Vagina (tissue), 2 donors: ENCODE measurements around the gene CUL4B. TPM values are rescaled to one million over a fixed set of nuclear protein-coding genes. Genes with fewer than 3 reads are reported as not detected.
A peak's percentile ranks its signal among the peaks of the same experiment; 100 is the strongest.
"Not testable (repeated sequence)": the region's sequence is repeated elsewhere in the genome, so short reads cannot be mapped to it uniquely, and the experiment has no call there.

Experiments used
- DNase-seq, 2 donors: peaks; one replicate each; pipeline ENCODE4 v3.0.0-alpha.2; 2017; ENCODE audit errors: extremely low spot score in 2 of 2
- H3K27ac ChIP-seq: fragments of 200-600 bp; sonication (generic); one replicate; pipeline ENCODE4 v1.5.1; 2019
- H3K27me3 ChIP-seq: fragments of 200-600 bp; sonication (generic); one replicate; pipeline ENCODE4 v1.5.1; 2019
- H3K36me3 ChIP-seq, 2 donors: fragments of 200-600 bp; sonication (generic); one replicate each; pipeline ENCODE4 v1.5.1; 2017 to 2019
- H3K4me1 ChIP-seq: fragments of 200-600 bp; sonication (generic); one replicate; pipeline ENCODE4 v1.5.1; 2019
- H3K4me3 ChIP-seq, 2 donors: fragments of 200-600 bp; sonication (generic); 1 replicate in 1 of 2; 2 replicates in 1 of 2; pipeline ENCODE4 v1.5.1; 2016 to 2019
- H3K9me3 ChIP-seq: fragments of 200-600 bp; sonication (generic); one replicate; pipeline ENCODE4 v1.5.1; 2019
- CTCF ChIP-seq, 3 experiments: fragments of 450-650 bp in 2 of 3; fragments of 200-600 bp in 1 of 3; sonication (generic) in 1 of 3; IDR thresholded peaks; one replicate each; pipeline ENCODE4 v1.5.1; 2017 to 2019; ENCODE audit warnings: antibody characterized with exemption in 3 of 3, mild to moderate bottlenecking in 2 of 3, moderate library complexity in 2 of 3
- POLR2A ChIP-seq, 2 donors: fragments of 450-650 bp; IDR thresholded peaks; one replicate each; pipeline ENCODE4 v1.6.1; 2017; ENCODE audit warnings: antibody characterized with exemption in 2 of 2, mild to moderate bottlenecking in 2 of 2, moderate library complexity in 2 of 2
- POLR2AphosphoS5 ChIP-seq, 2 donors: sonication (generic); formaldehyde crosslinking; IDR thresholded peaks; one replicate each; pipeline ENCODE4 v1.9.0; 2017; ENCODE audit warnings: antibody characterized with exemption in 2 of 2, mild to moderate bottlenecking in 2 of 2, low read depth in 1 of 2; ENCODE audit not compliant: insufficient read depth in 1 of 2
- intact Hi-C: fragments of 100-400 bp; cut with DNase I; formaldehyde crosslinking; loops from one replicate; pipeline ENCODE4 v1.15.1; 2023
- small RNA-seq: library from RNA; depleted of rRNA; stranded (forward); fragments of <200 nt; gene quantifications from one replicate; pipeline ENCODE3, GENCODE V24; 2016
- total RNA-seq: library from RNA; depleted of rRNA; stranded (reverse); fragments of >200 nt; gene quantifications from one replicate; pipeline ENCODE4 v1.2.3, GENCODE V29; 2016

CUL4B gene
- total RNA-seq, 1 donor from 2014 or later: 31.7 TPM

- intact Hi-C loops: no loop called here
- no peak for TF ChIP-seq POLR2A (IDR thresholded peaks at IDR 0.05)
- TF ChIP-seq CTCF (IDR thresholded peaks at IDR 0.05): no peak
- no peak for TF ChIP-seq POLR2AphosphoS5 (IDR thresholded peaks at IDR 0.05; ENCODE audit: insufficient read depth in 1 of 2, low read depth in 1 of 2)
- H3K27ac ChIP-seq: no peak overlapping the region
These were observed 83.3 kb downstream of the CUL4B start for GRCh38 chrX:120477453-120477852.

GRCh38 chrX:120476714-120477113 lies 84.0 kb downstream of the CUL4B start:
- TF ChIP-seq POLR2A (IDR thresholded peaks at IDR 0.05) (no peak), POLR2AphosphoS5 (IDR thresholded peaks at IDR 0.05; ENCODE audit: insufficient read depth in 1 of 2, low read depth in 1 of 2) (no peak), CTCF (IDR thresholded peaks at IDR 0.05) (no peak)
- H3K36me3 ChIP-seq: no peaks in the 10 kb centered on the region
- no peaks in the 10 kb centered on the region for H3K4me1 ChIP-seq
- H3K9me3 ChIP-seq: no peaks in the 10 kb centered on the region
- H3K27ac ChIP-seq: no peak overlapping the region
- intact Hi-C loops: no loop called here
- H3K27me3 ChIP-seq: no peaks in the 10 kb centered on the region
- no peak for DNase-seq
- H3K4me3 ChIP-seq: no peak overlapping the region

More at GRCh38 chrX:120477453-120477852, 83.3 kb downstream of the CUL4B start:
- Histone ChIP-seq H3K36me3 (no peaks in the 10 kb centered on the region), H3K4me1 (no peaks in the 10 kb centered on the region), H3K9me3 (no peaks in the 10 kb centered on the region), H3K4me3 (no peak overlapping the region), H3K27me3 (no peaks in the 10 kb centered on the region)
- no peak for DNase-seq

- H3K4me1 ChIP-seq, H3K27me3 ChIP-seq, DNase-seq, H3K27ac ChIP-seq, H3K9me3 ChIP-seq, H3K4me3 ChIP-seq, H3K36me3 ChIP-seq, intact Hi-C loops: not testable (repeated sequence)
- TF ChIP-seq CTCF (IDR thresholded peaks at IDR 0.05): peak in 2 of 3 experiments; percentile 27 to 38
These were observed 85.3 kb downstream of the CUL4B start for GRCh38 chrX:120475447-120475846.

Small RNAs within 50 kb of the gene (small RNA-seq; reads per million reads assigned to genes)
- gene RNU7-37P: not detected

Other genes with a start within 250 kb of the CUL4B start
- gene TMEM255A, start 249.5 kb downstream of the CUL4B start, total RNA-seq: 10.8 TPM
- 0.74 TPM for gene ATP1B4, start 198.9 kb downstream of the CUL4B start, total RNA-seq
- gene LAMP2, start 91.7 kb downstream of the CUL4B start, total RNA-seq: 106 TPM
- 6.1 TPM for gene MCTS1, start 43.1 kb upstream of the CUL4B start, total RNA-seq
- 9.6 TPM for gene C1GALT1C1, start 69.1 kb upstream of the CUL4B start, total RNA-seq